Caki2 (cell line): ENCODE results near the gene RAP1GAP. TPM values are rescaled to one million over a fixed set of nuclear protein-coding genes. Genes with fewer than 3 reads are reported as not detected.

Source experiments
- DNase-seq: peaks from one replicate; pipeline ENCODE4 v3.0.0-alpha.2; 2015; ENCODE audit warnings: low read depth
- in situ Hi-C: cut with HindIII; loops from 2 replicates; pipeline ENCODE4 v1.10.0; 2016; ENCODE audit warnings: low sequenced_read_pairs, low pct_unique_long_range_greater_than_20kb, mixed read lengths
- total RNA-seq: library from RNA; depleted of rRNA; stranded (reverse); fragments of >200 nt; shearing (Covaris generic); gene quantifications from 2 replicates; pipeline ENCODE4 v1.2.3, GENCODE V29; 2014; ENCODE audit warnings: low replicate concordance

Gene RAP1GAP
- total RNA-seq, 1 experiment from 2014 or later: 40.1 TPM

DNA sequence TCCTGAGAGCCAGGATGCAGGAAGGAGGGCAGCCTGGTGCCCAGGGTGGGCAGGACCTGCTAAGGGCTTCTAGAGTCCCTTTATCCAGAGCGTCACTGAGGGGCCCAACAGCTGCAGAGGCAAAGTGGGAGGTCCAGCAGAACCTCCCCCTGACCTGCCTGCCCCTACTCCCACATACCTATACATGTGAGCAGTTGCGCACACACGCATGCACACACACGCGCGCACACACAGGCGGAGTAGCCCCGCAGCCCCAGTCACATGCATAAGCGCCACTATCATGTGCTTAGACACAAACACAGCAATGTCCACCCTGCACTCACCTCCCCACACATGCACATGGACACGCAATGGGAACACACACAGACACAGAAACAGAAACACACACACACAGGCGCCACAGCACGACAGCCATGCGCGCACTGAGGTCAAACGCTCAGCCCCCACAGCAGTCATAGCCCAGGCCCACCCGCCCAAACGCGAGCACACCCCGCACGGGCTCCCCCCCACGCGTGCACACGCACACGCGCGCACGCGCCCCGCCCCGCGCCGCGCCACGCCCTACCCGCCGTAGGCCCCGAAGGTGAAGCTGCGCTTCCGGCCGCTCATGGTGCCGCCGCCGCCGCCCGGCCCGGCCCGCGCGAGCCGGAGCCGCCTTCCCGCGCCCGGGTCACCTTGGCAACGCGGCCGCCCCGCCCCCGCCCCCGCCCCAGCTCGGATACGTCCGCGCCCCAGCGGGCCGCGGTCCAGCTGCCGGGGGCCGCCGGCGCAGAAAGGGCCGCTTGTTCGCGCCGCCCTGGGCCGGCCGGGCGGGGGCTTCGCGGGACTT is 17.7 kb downstream of the RAP1GAP start:
- in situ Hi-C loops: no loop called here
- peak; percentile 47 for DNase-seq

DNA sequence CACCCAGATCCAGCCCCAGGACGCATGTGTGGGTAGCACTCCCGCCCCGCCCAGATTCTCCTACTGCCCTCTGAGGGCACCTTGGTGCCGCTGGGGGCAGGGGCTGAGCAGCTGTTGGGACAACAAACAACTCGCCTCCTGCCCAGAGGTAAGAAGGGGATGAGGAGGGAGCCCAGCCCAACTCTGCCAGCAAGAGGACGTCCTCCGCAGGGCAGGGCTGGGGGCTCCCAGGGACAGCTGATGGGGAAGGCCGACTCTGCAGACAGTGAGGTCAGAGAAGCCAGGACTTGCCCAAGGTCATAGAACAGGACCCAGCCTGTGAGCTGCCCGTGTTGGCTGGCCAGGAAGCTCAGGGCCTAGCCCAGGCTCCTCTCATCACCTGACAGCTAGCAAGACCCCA is 18.8 kb downstream of the RAP1GAP start:
- in situ Hi-C loops: no loop called here
- no peak for DNase-seq

DNA sequence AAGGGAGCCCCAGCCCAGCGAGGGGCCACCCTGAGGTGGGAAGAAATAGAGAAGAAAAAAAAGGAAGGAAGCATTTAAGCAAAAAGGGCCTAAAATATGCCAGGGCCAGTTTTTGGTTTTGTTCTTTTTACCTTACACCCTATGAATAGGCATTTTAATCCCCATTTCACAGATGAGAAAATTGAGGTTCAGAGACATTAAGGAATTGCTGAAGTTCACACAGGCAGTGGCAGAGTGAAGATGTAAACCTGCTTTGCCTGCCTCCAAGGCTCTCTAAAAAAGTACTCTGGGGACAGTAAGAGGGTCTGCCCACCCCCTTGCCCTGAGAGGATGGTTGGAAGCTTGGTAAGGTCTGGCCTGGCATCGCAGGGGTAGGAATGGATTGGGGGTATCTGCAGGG is 19.8 kb downstream of the RAP1GAP start:
- no peak for DNase-seq
- in situ Hi-C loops: no loop called here

DNA sequence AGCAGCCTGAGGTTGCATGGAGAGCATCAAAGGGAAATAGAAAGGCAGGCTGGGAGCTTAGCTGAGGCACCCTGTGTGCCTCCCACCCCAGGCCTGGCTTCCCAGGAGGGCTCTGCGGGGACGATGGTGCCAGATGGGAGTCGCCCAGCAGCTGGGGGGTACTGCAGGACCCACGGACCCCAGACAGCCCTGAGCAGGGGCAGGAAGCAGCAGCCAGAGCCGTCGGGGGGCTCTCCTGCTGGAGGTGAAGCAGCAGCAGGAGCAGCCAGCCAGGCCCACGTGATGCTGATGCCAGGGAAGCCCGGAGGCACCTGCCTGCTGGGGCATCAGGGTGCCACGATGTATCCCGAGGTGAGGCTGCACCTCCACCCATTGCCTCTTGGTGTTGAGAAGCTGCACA is 20.4 kb downstream of the RAP1GAP start:
- in situ Hi-C loops: no loop called here
- no peak for DNase-seq

DNA sequence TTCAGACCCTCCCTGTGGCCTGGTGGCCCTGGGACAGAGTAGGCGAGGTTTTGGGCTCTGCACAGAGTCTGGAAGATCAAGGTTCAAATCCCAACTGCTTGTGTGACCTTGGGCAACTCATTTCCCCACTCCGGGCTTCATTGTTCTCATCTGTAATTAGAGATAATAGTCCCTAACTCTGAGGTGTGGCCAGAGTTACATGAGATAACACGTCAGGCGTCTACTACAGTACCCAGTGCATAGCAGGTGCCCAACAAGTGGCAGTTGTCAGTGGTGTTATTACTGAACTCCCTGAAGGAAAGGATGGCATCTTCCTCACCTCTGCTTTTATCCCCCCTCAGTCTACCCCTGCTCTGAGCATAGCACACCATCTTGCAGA is 20.8 kb downstream of the RAP1GAP start:
- DNase-seq: no peak
- in situ Hi-C loops: no loop called here

DNA sequence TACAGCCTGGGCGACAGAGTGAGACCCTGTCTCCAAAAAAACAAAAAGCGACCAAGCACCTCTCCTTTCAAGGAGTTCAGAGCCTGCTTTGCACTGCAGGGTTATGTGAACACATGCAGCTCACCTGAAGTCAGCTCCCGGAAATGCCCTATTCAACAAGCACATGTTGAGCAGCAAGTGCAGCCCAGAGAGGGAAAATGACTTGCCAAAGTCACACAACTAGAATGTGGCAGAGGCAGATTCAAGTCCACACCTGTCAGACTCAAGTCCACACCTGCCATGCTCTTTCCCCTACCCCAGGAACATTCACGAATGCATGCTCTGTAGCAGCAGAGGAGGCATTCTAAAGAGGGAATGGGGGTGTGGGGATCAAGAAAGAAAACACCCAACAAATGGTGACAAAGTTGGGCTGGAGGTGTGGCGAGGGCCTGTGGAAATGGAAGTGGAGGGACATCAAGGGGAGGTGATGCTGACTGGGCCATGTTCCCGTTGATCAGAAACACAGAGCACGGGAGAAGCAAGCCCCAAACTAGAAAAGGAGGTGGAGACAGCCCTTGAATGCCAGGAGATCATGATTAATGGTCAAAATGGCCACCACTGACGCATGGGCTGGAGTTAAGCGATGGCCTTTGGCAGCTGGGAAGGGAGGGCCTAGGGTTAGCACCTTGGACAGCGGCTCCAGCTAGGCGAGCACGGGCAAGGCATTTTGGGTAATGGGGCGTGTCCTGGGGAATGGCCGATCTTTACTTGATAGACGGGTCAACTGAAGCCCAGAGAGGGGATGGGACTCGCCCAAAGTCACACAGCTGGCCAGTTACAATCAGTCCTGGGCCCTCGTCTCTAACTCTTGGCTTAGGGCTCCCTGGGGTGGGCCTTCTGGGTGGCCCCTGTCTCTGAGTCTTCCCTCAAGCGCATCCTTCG is 21.5 kb downstream of the RAP1GAP start:
- DNase-seq: peak; percentile 78
- in situ Hi-C loops: no loop called here

DNA sequence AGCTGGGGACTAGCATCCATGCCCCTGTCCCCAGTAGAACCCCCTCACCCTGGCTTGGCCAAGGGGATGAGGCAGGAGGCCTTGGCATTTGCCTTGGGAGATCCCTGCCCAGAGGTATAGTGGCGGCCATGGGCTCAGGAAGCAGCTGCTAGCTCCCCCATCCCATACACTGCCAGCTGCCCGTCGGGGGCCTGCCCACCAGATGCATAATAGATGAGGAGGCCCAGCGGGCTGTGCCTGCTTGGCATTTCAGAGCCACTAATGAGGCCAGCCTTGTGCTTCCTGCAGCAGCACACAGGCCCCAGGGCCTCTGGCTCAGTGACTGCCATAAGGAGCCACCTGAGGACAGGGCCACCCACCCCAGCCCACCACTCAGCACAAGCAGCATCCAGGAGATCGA is 23.6 kb downstream of the RAP1GAP start:
- DNase-seq: no peak
- in situ Hi-C loops: no loop called here

DNA sequence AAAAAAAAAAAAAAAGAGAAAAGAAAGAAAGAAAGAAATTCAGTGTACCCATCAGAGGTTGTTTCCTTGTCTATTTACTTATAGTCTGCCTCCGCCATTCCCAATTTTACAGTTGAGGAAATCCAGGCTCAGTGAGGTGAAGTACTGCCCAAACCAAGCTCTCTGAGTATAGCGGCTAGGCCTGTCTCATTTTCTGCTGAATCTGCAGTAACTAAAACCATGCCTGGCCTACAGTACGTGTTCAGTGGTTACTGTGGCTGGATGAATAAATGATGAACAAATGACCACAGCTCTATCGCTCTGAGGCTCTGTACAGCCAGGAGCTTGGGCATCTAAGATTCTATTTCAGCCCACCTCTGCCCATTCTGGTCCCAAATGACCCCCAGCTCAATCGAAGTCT is 24.3 kb downstream of the RAP1GAP start:
- no peak for DNase-seq

DNA sequence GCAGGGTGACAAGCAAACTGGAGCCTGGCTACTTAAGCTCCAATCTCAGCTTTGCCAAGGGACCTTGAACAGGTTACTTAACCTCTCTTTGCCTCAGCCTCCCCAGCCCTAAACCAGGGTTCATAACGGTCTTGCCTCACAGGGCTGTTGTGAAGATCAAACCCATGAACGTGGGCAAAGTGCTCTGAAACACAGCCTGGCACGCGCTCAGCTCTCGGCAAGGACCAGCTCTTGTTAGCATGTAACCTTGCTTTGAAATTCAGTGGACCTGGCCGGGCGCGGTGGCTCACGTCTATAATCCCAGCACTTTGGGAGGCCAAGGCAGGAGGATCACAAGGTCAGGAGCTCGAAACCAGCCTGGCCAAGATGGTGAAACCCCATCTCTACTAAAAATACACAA is 24.8 kb downstream of the RAP1GAP start:
- in situ Hi-C loops: no loop called here
- DNase-seq: no peak

More for the DNA sequence above, 24.3 kb downstream of the RAP1GAP start:
- in situ Hi-C loops: no loop called here

DNA sequence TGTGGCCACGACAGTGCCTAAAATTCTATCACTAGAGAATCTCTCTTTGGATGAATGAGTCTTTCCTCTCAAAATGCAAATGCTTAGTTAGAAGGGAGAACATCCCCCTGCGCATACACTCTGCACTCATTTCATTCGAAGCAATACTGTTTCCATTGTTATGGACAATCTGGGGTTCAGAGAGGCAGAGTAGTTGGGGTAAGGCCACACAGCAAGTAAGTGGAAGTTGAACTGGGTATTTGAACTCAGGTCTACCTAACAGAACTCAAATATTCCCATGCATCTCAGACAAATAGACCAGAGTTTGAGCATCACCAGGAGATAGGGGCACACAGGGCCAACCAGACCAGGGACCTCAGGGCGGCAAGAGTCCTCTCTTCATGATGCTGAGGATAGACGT is 25.5 kb downstream of the RAP1GAP start:
- DNase-seq: no peak
- in situ Hi-C loops: no loop called here

DNA sequence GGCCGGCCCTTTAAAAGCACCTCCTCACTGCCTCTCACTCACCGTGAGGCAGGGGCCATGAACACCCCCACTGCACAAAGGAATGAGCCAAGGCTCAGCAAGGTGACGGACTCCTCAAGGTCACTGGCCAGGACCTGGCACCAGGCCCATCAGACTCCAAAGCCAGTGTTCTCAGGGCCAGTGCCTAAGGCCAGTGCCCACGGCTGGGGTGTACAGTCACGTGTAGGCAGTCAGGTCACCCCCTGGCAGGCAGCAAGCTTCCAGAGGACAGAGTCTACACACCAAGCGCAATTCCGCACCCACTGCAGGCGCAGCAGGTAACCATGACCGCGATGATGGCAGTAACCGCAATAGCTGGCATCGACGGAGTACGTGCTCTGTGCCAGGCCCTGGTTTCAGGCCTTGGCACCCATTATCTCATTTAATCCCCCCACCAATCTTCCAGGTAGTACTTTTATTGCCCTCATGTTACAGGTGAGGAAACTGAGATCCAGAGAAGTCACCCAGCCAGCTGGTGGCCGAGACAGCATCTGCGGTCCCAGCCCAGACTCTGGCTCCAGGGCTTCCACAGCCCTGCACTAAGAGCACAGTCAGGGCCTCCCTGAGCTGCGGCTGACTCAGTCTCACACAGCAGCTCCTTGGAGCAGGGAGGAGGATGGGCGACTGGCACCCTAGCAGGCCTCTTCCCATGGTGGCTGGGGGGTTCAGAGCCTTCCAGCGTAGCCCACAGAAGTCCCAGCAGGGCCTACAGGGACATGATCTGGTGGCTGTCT is 27.0 kb downstream of the RAP1GAP start:
- in situ Hi-C loops: no loop called here
- DNase-seq: no peak

DNA sequence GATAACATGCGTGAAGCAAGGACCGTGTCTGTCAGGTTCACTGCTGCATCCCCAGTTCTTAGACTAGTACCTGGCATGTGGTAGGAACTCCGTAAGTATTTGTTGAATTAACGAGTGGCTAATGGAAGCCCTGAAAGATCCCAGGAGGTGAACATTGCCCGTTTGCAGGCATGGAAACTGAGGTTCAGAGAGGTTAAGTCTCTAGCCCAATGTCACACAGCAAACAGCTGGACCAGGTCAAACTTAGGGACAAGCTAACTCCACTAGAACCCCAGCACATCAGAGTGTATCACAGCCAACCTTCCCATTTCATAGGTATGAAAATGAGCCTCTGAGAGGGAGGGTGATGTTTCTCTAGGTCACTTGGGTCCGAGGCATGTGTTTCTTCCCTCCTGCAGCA is 27.6 kb downstream of the RAP1GAP start:
- in situ Hi-C loops: no loop called here
- no peak for DNase-seq

DNA sequence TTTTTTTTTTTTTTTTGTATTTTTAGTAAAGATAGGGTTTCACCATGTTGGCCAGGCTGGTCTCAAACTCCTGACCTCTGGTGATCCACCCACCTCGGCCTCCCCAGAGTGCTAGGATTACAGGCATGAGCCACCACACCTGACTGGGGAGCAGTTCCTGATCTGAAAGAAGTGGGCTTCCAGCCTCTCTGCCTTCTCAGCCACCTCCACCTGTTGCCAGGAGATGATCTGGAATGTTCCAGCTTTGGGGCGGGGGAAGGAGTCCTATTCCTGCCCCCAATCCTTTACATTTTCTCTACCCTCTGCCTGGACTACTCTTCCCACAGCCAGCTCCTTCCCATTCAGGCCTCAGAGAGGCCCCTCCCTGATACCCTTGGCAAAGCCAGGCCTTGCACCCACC is 28.1 kb downstream of the RAP1GAP start:
- in situ Hi-C loops: no loop called here
- no peak for DNase-seq

DNA sequence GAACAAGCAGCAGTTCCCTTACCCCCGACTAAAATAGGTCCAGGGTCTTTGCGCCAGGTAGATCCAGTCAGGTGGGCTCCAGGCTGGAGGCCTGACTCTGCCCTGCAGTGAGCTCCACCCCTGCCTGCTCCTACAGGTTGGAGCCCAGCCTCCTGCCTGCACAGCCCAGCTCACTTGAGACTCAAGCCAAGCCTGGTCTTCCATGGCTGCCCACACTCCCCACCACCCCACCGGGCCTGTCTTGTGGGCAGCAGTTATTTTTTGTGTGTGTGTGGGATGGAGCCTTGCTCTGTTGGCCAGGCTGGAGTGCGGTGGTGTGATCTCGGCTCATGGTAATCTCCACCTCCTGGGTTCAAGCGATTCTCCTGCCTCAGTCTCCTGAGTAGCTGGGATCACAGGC is 28.5 kb downstream of the RAP1GAP start:
- in situ Hi-C loops: no loop called here

DNA sequence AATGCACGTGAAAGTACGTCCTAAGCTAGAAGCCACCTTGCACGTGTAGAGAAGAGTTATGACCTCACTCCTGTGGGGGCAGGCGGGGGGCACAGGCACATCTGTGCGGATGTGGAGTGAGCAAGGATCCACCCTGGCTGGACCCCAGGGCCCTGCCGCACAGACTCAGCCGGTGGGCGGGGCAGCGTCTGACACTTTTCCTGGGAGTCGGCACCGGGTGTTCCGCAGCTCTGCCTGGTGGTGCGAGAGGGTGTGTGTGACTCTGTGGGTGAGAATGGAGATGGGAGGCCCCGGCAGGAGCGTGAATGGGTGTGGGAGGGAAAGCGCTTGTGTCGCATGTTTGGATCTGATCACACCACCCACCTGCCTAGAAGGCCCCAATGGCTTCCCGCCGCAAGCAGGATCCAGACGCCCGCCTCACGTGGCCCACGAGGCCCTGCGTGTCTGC is 29.5 kb downstream of the RAP1GAP start:
- in situ Hi-C loops: no loop called here
- peak; percentile 77 for DNase-seq

More for the DNA sequence above, 28.5 kb downstream of the RAP1GAP start:
- no peak for DNase-seq

DNA sequence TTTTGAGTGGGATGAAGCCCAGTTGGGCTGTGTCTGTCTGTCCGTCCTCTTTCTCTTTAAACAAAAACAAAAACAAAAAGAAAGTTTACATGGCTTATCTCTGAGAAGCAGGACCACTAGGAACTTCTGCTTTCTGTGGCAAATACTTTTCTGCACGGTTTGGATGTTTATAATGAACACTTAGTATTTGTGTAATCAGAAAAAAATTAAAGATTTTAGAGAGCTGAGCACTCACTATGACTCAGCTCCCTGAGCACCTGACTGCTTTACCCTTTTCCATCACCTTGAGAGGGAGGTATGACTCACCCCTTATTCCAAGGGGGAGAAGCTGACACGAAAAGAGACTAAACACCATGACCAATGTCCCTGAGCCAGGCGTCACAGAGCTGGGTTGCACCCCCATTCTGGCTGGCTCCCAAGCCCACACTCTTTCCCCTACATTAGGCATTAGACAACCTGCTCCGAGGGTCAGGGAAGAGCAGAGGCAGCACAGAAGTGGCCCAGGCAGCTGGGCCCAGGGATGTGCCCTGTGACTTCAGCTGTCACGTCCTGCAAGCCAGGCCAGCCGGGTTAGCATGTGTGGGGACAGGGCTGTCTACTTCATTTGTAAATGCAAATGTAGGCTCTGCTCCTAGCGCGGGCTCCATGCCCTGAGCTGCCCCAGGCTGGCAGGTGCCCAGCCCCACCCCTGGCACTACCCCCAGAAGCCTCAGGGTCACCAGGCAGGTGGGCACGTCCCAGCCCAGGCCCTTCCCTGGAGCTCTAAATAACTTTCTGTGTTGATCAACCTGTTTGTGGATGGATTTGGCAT is 30.4 kb downstream of the RAP1GAP start:
- in situ Hi-C loops: no loop called here
- peak; percentile 99 for DNase-seq

DNA sequence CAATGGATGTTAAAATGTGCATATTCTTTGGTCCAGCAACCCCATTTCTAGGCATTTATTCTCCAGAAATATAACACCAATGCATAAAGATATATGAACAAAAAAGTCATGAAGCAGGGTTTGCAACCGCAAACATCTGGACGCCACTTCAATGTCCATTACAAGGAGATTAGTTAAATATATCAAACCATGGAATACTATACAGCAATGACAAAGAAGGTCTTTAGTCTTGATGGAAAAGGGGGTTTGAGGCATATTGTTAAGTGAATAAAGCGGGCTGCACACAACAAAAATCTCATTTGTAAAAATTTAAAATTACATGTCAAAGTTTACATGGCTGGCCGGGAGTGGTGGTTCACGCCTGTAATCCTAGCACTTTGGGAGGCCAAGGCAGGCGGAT is 31.6 kb downstream of the RAP1GAP start:
- no peak for DNase-seq
- in situ Hi-C loops: no loop called here

DNA sequence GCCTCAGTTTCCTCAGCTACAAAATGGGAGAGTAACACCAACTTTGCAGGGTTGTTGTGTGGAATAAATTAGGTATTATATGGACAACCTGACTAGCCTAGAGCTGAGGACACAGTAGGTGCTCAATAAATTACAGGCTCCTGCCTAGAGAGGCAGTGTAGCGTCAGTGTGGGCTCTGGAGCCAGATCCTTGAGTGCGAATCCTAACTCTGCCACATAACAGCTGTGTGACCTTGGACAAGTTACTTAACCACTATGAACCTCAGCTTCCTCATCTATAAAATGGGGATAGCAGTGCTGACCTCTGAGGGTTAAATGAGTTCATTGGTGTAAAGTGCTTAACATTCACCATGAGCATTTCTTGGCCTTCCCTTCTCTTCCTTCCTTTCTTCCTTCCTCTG is 33.1 kb downstream of the RAP1GAP start:
- in situ Hi-C loops: no loop called here
- no peak for DNase-seq
